B cell (primary cell): Measurements from ENCODE around the gene CNPPD1.

Experiments used
- CTCF ChIP-seq: fragments of 200-600 bp; IDR thresholded peaks from one replicate; pipeline ENCODE4 v1.8.0; 2022; ENCODE audit warnings: antibody characterized with exemption, mild to moderate bottlenecking
- EZH2 ChIP-seq: IDR thresholded peaks from 2 replicates; pipeline ENCODE4 v1.6.1; 2012; ENCODE audit warnings: borderline replicate concordance, low read depth, mild to moderate bottlenecking, moderate library complexity, low read length; ENCODE audit not compliant: insufficient read depth, poor library complexity, severe bottlenecking

- TF ChIP-seq CTCF (no peak), EZH2 (no peak)
Observed at GRCh38 chr2:219179601-219180465, 3.1 kb upstream of the CNPPD1 start.
